ENCODE measurements around the gene HIP1.
"Not testable (repeated sequence)": the region's sequence is repeated elsewhere in the genome, so short reads cannot be mapped to it uniquely, and the experiment has no call there.

DNA sequence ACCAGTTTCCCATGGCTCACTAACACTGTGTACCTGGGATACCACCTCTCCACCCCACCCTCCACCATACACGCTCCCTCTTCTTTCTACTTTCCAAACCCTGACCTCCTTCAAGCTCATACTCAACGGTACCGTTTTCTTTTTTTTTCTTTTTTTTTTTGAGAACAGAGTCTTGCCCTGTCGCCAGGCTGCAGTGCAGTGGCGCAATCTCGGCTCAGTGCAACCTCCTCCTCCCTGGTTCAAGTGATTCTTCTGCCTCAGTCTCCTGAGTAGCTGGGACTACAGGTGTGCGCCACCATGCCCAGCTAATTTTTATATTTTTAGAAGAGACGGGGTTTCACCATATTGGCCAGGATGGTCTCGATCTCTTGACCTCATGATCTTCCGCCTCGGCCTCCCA lies 129.3 kb downstream of the HIP1 start:
- not testable (repeated sequence) for TF ChIP-seq ZNF146 (CRISPR knock-in tag; IDR thresholded peaks at IDR 0.05; ENCODE audit: unreplicated experiment); ATF7 (IDR thresholded peaks at IDR 0.05); RCOR1 (IDR thresholded peaks at IDR 0.05; ENCODE audit: borderline replicate concordance in 1 of 2, low read depth in 2 of 2, low read length in 2 of 2); GABPA (tag; conservative IDR thresholded peaks at IDR 0.05; ENCODE audit: low read depth); FOXM1 (IDR thresholded peaks at IDR 0.05; ENCODE audit: low read depth); FOXM1 (CRISPR knock-in tag; IDR thresholded peaks at IDR 0.05; ENCODE audit: low read depth); SIX5 (IDR thresholded peaks at IDR 0.05; ENCODE audit: borderline replicate concordance in 1 of 2, insufficient read depth in 1 of 2, low read depth in 1 of 2, low read length in 2 of 2); MTA2 (IDR thresholded peaks at IDR 0.05; ENCODE audit: low read depth); KLF1 (tag; IDR thresholded peaks at IDR 0.05); GTF2F1 (IDR thresholded peaks at IDR 0.05; ENCODE audit: low read depth, low read length); POLR2AphosphoS5 (IDR thresholded peaks at IDR 0.05; ENCODE audit: control insufficient read depth, insufficient read depth, low read depth, low read length); SIN3A (IDR thresholded peaks at IDR 0.05; ENCODE audit: borderline replicate concordance in 2 of 2, control insufficient read depth in 1 of 2, low read depth in 2 of 2, low read length in 2 of 2)
- TF ChIP-seq, protein P1, sequence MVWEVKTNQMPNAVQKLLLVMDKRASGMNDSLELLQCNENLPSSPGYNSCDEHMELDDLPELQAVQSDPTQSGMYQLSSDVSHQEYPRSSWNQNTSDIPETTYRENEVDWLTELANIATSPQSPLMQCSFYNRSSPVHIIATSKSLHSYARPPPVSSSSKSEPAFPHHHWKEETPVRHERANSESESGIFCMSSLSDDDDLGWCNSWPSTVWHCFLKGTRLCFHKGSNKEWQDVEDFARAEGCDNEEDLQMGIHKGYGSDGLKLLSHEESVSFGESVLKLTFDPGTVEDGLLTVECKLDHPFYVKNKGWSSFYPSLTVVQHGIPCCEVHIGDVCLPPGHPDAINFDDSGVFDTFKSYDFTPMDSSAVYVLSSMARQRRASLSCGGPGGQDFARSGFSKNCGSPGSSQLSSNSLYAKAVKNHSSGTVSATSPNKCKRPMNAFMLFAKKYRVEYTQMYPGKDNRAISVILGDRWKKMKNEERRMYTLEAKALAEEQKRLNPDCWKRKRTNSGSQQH (CRISPR knock-in tag; IDR thresholded peaks at IDR 0.05) = not testable (repeated sequence)
- TF ChIP-seq, protein P2, sequence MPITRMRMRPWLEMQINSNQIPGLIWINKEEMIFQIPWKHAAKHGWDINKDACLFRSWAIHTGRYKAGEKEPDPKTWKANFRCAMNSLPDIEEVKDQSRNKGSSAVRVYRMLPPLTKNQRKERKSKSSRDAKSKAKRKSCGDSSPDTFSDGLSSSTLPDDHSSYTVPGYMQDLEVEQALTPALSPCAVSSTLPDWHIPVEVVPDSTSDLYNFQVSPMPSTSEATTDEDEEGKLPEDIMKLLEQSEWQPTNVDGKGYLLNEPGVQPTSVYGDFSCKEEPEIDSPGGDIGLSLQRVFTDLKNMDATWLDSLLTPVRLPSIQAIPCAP (CRISPR knock-in tag; IDR thresholded peaks at IDR 0.05; ENCODE audit: borderline replicate concordance) = not testable (repeated sequence)
